ENCODE data around the gene FANCC.

The FANCC gene

GRCh38 chr9:95343725-95344287, 26.3 kb upstream of the FANCC start:
- DNase-seq (ENCODE audit: low read depth, low spot score): no peak

GRCh38 chr9:95342571-95342970, 25.1 kb upstream of the FANCC start:
- in situ Hi-C loops (cut with HindIII; ENCODE audit: low sequenced_read_pairs): no loop called here
- TF ChIP-seq CTCF (IDR thresholded peaks at IDR 0.05; ENCODE audit: low read depth, low read length): no peak
- H3K4me3 ChIP-seq (ENCODE audit: low read depth, low read length): no peak overlapping the region
- DNase-seq (ENCODE audit: low read depth, low spot score): no peak

More at GRCh38 chr9:95343725-95344287, 26.3 kb upstream of the FANCC start:
- in situ Hi-C loops (cut with HindIII; ENCODE audit: low sequenced_read_pairs): no loop called here
- TF ChIP-seq CTCF (IDR thresholded peaks at IDR 0.05; ENCODE audit: low read depth, low read length): no peak
- no peak overlapping the region for H3K4me3 ChIP-seq (ENCODE audit: low read depth, low read length)

GRCh38 chr9:95341293-95341962, 23.9 kb upstream of the FANCC start:
- no peak for DNase-seq (ENCODE audit: low read depth, low spot score)
- in situ Hi-C loops (cut with HindIII; ENCODE audit: low sequenced_read_pairs): no loop called here
- no peak overlapping the region for H3K4me3 ChIP-seq (ENCODE audit: low read depth, low read length)
- peak; percentile 33 for TF ChIP-seq CTCF (IDR thresholded peaks at IDR 0.05; ENCODE audit: low read depth, low read length)

- DNase-seq (ENCODE audit: low read depth, low spot score): no peak
- H3K4me3 ChIP-seq (ENCODE audit: low read depth, low read length): no peak overlapping the region
- no peak for TF ChIP-seq CTCF (IDR thresholded peaks at IDR 0.05; ENCODE audit: low read depth, low read length)
- in situ Hi-C loops (cut with HindIII; ENCODE audit: low sequenced_read_pairs): no loop called here
These were observed 20.7 kb upstream of the FANCC start for GRCh38 chr9:95338243-95338642.

GRCh38 chr9:95336281-95336680, 18.8 kb upstream of the FANCC start:
- H3K4me3 ChIP-seq (ENCODE audit: low read depth, low read length): no peak overlapping the region
- DNase-seq (ENCODE audit: low read depth, low spot score): no peak
- in situ Hi-C loops (cut with HindIII; ENCODE audit: low sequenced_read_pairs): no loop called here
- peak; percentile 46 for TF ChIP-seq CTCF (IDR thresholded peaks at IDR 0.05; ENCODE audit: low read depth, low read length)

GRCh38 chr9:95333426-95333825, 15.9 kb upstream of the FANCC start:
- TF ChIP-seq CTCF (IDR thresholded peaks at IDR 0.05; ENCODE audit: low read depth, low read length): no peak
- in situ Hi-C loops (cut with HindIII; ENCODE audit: low sequenced_read_pairs): no loop called here
- H3K4me3 ChIP-seq (ENCODE audit: low read depth, low read length): no peak overlapping the region
- no peak for DNase-seq (ENCODE audit: low read depth, low spot score)

All from astrocyte of the spinal cord (primary cell).